HG03196 (cell line): ENCODE results near the gene ELAVL3.
"Not testable (repeated sequence)": the region's sequence is repeated elsewhere in the genome, so short reads cannot be mapped to it uniquely, and the experiment has no call there.

ENCODE experiments used
- ATAC-seq: cut with Tn5 transposase; IDR thresholded peaks from one replicate; pipeline ENCODE4 v1.9.1; 2021; ENCODE audit not compliant: unreplicated experiment

ELAVL3 gene

GRCh38 chr19:11460207-11460606, 20.6 kb downstream of the ELAVL3 start:
- ATAC-seq = no peak

GRCh38 chr19:11458912-11459311, 21.9 kb downstream of the ELAVL3 start:
- not testable (repeated sequence) for ATAC-seq

GRCh38 chr19:11458236-11458900, 22.5 kb downstream of the ELAVL3 start:
- no peak for ATAC-seq

GRCh38 chr19:11457831-11458230, 23.0 kb downstream of the ELAVL3 start:
- ATAC-seq = no peak

GRCh38 chr19:11457115-11457514, 23.7 kb downstream of the ELAVL3 start:
- no peak for ATAC-seq

GRCh38 chr19:11456659-11457058, 24.2 kb downstream of the ELAVL3 start:
- ATAC-seq = no peak

GRCh38 chr19:11455233-11455554, 25.7 kb downstream of the ELAVL3 start:
- not testable (repeated sequence) for ATAC-seq

GRCh38 chr19:11453468-11454341, 27.1 kb downstream of the ELAVL3 start:
- ATAC-seq = no peak

- no peak for ATAC-seq
Observed at GRCh38 chr19:11452620-11453310, 28.1 kb downstream of the ELAVL3 start.

- no peak for ATAC-seq
Observed at GRCh38 chr19:11451871-11452619, 28.8 kb downstream of the ELAVL3 start.

GRCh38 chr19:11451327-11451870, 29.4 kb downstream of the ELAVL3 start:
- no peak for ATAC-seq

- ATAC-seq = no peak
Observed at GRCh38 chr19:11450570-11451326, 30.1 kb downstream of the ELAVL3 start.

- no peak for ATAC-seq
Observed at GRCh38 chr19:11448923-11449554, 31.8 kb downstream of the ELAVL3 start.

GRCh38 chr19:11448410-11448809, 32.4 kb downstream of the ELAVL3 start:
- no peak for ATAC-seq

- ATAC-seq = no peak
Observed at GRCh38 chr19:11447347-11448262, 33.2 kb downstream of the ELAVL3 start.

GRCh38 chr19:11446652-11447301, 34.1 kb downstream of the ELAVL3 start:
- ATAC-seq = no peak

- ATAC-seq = no peak
Observed at GRCh38 chr19:11446271-11446651, 34.6 kb downstream of the ELAVL3 start.

GRCh38 chr19:11445141-11445540, 35.7 kb downstream of the ELAVL3 start:
- no peak for ATAC-seq
